GM18868 (cell line): Measurements from ENCODE around the gene PRELP.

Source experiments
- ATAC-seq: cut with Tn5 transposase; IDR thresholded peaks from one replicate; pipeline ENCODE4 v1.9.1; 2021; ENCODE audit warnings: mild to moderate bottlenecking, moderate library complexity; ENCODE audit not compliant: unreplicated experiment

The PRELP gene

DNA sequence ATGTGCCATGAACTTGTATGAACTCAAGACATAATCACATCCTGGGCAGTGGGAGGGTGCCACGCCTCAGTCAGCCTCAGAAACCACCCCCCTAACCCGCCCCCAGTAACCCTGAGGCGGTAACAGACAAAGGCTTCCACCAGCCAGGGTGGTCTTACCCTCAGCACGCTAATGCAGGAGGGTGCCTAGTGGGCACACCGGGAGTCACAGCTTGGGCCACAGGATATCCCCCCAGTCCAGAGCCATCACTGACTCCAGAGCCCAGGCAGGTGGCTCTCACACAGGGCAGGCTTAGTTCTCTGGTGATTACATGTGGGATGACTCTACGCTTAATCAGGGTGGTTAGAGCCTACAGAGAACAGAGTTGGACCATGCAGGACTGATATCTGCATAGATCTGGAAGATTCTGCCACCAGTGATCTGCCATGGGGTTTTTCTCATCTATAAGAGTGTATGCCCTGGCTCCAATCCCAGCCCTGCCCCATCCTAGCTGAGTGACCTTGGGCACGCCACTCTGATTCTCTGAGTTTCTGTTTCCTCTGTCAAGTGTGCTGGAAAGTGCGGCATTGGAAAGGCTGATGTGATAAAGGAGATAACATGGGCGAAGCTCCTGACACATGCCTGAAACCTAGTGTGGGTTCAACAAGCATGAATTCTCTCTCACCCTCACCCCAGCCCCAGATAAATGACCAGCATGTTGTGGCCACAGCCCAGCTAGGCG lies 45.6 kb downstream of the PRELP start:
- no peak for ATAC-seq

DNA sequence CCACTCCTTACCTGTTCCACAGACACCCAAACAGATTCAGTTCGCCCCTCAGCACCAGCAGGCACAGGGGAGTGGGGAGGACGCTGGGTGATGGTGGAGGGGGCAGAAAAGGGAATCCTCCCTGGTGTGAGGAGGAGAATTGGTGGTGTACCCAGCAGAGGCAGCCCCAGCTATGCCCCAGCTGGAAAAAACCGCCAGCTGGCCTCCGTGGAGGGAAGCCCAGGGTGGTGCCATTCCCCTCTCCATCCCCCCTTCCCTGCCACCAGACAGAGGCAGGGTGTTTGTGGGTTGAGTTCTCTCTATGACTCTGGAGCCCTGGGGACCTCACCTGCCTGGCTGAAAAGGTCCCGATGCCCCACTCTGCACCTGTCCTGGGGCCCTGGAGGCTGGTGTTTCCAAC lies 46.2 kb downstream of the PRELP start:
- ATAC-seq = no peak

DNA sequence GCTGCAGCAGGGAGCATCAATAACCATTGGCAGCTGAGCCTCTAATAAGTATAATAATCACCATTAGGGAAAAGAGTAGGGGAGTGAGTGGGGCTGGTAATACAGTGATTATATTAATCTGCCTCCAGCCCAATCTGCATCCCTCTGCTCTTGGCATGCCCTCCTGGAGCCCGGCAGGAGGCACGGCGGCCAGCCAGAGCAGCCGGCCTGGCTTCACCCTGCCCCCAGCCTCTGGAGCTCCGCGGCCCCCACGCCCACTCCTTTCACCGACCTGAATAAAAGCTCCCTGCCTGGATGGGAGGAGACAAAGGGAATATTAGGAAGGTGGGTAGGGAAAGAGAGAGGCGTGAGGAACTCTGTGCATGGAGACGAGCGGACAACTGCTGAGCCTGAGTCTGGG lies 46.6 kb downstream of the PRELP start:
- ATAC-seq = no peak

DNA sequence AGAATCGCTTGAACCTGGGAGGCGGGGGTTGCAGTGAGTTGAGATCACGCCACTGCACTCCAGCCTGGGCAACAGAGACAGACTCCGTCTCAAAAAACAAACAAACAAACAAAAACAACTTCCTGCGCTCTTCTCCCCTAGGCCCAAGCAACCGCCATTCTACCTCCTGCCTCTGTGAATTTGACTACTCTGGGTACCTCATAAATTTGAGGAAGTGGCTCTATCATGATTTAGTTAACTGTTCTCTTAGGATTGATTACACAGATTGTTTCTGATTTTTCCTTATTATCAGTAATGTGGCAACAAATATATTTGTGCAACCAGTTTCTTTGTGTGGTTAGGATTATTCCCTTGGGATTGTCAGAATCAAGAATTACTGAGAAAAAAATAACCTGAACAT lies 48.1 kb downstream of the PRELP start:
- ATAC-seq = no peak

DNA sequence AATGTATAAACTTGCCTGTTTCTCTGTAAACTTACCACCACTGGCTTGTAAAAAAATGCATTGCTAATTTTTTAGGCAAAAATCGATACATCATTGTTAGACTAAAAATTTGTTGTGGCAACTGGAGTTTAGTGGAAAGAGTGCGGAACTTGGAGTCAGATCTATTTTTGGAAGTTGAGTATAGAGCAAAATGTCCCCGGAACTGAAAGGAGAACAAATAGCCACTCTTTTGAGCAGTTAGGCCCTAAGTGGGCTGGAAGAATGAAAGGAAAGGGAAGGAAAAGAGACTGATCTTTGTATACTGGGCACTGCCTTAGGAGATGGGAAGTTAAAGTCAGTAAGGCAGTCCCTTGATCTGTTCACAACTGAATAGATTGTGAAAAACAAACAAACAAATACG lies 48.5 kb downstream of the PRELP start:
- no peak for ATAC-seq

DNA sequence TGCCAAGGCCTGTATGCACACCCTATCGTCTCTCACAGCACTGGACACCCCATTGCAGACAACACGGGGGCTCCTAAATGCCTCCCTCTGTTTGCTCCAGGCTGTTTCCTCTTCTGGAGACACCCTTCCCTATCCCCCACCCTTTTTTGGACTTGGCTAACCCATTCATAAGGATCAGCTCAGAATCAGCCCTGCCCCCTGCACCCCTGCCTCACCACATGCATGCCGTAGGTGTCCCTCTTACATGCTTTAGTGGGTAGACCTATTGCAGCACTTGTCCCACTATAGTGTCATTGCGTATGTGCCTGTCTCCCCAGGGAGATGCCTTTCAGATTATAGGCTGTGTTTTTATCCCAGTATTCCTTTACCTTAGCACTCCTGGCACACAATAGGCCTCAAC lies 49.2 kb downstream of the PRELP start:
- ATAC-seq = no peak

DNA sequence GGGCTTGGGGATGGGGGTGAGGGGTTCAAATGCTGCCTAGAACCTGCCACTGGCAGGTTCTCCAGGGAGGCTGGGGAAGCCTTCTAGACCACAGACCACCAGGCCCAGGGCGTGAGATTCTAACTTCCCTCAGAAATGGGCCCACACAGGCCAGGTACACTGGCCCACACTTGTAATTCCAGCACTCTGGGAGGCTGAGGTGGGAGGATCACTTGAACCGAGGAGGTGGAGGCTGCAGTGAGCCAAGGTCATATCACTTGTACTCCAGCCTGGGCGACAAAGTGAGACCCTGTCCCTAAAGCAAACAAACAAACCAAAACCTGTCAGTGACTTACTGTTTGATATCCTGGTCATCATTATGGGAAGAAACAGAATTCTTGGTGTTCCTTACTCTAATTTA lies 50.1 kb downstream of the PRELP start:
- ATAC-seq = no peak

DNA sequence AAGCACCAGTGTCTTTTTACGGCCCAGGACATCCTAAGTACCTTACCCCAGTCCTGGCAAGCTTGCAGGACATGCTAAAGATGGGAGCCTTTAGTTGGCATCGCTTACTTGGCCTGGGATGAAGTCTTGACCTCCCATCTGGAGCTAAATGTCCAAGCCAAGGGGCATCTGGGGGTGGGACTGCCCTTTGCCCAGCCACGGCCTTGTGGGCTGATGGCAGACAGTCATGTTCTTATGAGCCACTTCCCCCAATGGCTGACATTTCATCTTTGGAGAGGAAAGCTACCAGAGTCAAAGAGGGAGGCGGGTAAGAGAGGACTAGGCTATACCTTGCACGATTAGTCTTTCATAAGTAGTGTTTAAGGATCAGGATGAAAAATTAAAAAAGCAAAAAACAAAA lies 50.5 kb downstream of the PRELP start:
- no peak for ATAC-seq

DNA sequence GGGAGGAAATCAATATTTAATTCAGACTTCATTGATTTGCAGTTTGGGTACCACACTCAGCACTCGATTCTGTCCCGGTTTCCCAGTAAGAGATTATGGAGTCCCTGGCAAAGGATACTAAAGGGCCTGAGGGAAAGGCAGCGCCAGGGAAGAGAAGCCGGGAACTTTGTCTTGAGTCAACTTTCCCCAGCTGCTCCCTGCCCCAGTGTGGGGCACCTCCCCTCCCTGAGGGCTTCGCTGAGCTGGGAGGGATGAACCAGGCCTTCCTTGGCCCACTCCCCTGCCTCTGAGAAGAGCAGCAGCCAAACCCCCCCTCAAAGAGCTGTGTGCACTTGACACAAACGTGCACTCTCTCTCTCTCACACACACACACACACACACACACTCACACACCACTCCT lies 51.0 kb downstream of the PRELP start:
- ATAC-seq = no peak

DNA sequence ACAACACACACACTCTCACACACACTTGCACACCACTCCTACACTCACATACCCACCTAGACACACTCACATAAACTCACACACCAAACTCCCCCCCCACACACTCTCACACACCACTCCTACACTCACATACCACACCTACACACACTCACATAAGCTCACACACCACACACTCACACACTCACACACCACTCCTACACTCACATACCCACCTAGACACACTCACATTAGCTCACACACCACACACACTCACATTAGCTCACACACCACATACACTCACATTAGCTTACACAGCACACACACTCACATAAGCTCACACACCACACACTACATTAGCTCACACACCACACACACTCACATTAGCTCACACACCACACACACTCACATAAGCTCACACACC lies 51.4 kb downstream of the PRELP start:
- no peak for ATAC-seq

DNA sequence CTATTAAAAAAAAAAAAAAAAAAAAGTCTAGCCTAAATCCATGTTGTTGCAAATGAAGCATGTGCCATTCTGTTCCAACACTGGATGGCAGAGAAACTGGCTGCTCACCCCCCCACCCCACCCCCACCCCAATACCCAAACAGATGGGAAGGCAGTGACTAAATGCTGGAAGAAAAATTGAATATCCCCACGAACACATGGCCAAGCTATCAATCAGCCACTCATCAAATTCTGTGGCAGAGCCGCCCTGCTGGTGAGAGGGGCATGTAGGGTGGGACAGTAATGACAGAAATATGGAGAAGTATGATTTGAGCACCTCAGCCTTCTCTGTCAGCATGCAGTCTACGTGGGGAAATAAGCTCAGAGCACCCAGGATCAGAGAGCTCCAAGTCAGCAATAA lies 52.5 kb downstream of the PRELP start:
- no peak for ATAC-seq

DNA sequence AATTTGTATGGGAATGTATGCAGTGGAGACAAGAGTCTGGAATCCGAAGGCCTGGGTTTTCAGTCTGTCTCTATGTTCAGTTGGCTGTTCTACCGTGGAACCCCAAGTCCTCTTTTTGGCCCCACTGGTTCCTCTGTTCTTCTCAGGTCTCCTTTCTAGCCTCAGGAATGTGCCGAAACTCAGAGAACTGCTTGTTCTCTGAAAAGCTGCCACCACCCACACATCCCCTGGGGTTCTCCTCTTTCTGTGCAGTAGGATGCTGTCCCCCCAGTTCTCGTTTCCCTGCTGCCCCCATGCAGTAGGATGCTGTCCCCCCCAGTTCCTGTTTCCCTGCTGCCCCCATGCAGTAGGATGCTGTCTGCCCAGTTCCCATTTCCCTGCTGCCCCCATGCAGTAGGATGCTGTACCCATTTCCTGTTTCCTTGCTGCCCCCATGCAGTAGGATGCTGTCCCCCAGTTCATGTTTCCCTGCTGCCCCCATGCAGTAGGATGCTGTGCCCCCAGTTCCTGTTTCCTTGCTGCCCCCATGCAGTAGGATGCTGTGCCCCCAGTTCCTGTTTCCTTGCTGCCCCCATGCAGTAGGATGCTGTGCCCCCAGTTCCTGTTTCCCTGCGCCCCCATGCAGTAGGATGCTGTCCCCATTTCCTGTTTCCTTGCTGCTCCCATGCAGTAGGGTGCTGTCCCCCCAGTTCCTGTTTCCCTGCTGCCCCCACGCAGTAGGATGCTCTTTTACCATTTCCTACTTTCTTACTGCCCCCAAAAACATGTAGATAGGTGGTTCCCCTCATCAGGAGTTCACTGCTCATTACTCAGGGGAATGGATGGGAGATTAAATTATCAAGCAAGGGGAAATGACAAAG lies 53.6 kb downstream of the PRELP start:
- no peak for ATAC-seq

DNA sequence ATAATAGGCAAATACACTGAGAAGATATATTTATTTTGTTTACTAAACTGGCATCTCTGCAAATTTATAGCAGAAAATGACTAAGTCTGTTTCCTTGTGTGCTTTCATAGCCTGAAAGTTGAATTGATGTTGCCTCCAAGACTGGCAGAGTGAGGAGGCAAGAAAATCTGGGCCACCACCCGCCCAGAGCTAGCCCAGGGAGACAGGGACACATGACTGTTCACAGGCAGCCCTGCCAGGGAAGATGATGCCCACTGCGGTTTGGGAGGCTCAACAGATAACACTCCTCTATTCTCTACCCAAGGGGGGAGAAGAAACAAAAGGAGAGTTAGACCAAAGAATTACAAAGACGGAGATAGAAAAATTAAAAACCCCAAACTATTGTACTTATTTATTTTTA lies 55.5 kb downstream of the PRELP start:
- no peak for ATAC-seq

DNA sequence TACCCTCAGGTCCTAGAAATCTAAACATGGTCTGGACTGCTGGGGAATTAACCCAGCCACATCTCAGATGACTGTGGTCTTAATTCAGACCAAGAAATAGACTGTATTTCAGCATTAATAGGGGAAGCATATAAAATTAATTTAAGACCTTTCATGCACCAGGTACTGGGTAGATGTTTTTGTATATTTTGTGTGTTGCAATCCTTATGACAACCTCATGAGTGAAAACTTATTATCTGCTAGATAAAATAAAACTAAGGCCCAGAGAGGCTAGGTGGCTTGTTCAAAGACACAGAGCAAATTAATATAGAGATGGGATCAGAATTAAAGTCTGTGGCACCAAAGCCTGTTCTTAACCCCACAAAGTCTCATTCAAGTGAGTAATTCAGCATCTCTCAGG lies 58.4 kb downstream of the PRELP start:
- no peak for ATAC-seq

DNA sequence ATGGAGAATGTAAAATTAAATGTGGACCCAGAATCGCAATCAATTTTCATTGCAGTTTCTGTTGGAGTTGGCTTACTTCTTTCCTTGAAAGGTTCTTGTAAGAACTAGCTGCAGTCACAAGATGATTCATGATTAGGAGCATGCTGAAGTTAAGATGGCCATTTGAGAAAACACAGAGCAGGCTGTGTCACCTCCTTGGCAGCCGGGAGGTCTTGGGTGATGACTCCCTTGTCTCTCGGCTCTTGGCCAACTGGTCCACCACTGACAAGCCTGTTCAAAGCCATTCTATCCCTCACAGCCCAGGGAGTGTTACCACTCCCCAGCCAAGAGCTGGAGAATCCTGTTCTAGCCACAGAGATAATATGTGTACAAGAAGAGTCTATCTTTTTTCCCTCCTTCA lies 58.9 kb downstream of the PRELP start:
- ATAC-seq = no peak

DNA sequence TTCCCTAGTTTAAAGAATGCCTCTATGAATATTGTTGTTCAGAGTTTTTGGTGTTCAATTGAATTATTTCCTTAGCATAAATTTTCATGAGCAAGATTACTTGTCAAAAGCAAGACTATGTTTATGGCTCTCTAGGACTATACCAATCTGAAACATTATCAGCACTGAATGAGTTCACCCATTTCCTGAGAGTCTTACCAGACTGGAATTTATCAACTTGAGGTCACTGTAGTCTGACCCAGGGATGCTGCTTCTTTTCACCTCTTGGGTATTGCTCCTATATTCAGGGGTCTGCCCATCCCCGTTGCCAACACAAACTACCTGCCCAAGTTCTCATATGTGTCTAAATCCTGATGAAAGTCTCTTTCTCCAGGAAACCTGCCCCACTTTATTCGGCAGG lies 61.0 kb downstream of the PRELP start:
- no peak for ATAC-seq

DNA sequence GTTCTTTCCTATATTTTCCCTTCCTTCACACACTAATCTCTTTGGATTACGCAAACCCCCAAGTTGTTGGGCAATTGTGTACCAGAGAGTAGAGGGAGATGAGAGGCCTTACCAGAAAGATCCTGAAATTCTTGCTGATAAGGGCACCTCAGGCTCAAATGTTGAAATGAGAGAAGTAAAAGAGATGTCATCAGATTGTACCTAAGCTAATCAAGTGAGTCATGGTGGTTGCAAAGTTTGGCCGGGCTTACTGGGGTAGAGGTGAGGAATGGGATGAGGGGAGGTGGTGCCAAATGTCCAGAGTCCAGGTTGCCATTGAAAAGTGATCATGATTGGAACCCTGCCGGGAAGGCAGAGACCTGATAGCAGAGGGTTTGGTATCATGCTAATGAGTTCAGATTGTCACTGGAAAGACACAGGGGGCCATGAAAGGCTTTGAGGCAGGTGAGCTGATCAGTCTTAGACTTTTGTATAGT lies 61.4 kb downstream of the PRELP start:
- ATAC-seq = no peak

DNA sequence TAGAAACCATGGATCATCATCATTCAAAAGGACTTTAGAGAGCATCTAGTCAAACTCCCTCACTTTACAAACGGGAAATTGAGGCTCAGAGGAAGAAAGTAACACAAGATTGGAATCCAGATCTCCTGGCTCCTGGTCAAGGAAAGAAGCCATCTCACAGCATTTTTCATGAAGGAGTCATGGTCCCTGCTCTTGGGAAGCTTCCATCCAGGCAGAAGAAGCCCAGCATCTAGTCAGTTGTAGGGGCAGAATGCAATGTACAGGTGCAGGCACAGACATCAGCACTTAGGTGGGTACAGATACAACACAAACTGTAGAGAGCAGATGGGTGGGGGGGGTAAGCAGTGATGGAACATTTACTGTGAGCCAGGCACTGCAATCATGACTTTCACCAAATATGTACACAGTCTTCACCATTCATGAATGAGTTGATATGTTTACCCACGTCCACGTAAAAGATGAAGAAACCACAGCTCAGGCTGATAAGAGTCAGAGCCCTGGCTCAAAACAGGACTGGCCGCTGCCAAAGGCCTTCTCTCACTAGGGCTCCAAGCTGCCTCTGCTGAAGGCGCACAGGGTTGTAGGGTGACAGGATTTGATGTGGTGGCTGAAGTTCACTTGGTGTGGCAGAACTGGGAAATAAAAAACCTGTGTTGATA lies 62.3 kb downstream of the PRELP start:
- no peak for ATAC-seq

DNA sequence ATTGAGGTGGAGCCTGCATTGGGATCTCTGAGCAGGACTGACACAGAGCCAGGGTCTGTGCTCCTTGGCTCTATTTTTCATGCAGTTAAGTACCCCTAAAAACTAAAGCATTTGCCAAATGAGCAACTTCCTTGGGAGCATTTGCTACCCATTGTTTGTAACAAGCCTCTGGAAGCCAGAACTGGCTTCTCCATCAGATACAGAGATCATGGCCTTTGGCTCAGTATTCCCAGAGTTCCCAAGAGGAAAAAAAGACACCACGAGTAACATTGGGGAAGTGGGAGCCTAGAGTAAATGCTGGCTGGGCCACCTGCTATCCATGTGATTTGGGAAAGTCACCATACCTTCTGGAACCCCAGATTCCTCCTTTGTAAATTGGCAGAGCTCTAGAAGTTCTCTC lies 63.1 kb downstream of the PRELP start:
- ATAC-seq = no peak

DNA sequence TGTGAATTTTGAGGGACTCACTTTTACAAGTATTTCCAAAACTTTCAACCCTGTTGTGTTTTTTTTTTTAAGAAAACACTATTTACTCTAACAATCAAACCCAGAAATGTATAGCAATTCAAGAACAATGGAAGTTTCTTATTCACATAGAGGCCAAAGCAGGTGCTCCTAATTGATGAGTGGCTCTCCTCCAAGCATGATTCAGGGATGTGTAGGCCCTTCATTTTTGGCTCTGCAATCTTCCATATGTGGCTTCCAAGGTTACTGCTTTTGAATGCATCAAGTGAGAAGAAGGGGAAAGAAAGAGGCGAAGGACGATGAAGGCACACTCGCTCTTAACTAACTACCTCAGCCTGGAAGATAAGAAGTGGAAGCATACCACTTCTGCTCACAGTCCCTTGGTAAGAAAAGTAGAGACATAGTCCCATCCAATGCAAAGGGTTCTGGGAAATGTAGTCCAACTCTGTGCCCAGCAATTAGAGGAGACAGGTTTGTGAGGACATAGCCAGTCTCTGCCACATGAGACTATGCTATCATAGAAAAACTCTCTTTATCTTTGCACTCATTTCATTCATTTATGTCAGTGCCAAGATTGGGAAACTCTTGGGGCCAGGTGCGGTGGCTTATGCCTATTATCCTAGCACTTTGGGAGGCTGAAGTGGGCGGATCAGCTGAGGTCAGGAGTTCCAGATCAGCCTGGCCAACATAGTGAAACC lies 64.4 kb downstream of the PRELP start:
- no peak for ATAC-seq
